Large intestine (tissue), 3 donors: ENCODE measurements around the gene ZMYND8. TPM values are rescaled to one million over a fixed set of nuclear protein-coding genes. Genes with fewer than 3 reads are reported as not detected.
"Not testable (repeated sequence)": the region's sequence is repeated elsewhere in the genome, so short reads cannot be mapped to it uniquely, and the experiment has no call there.

Experiments used
- DNase-seq, 2 donors: peaks; one replicate each; pipeline versions ENCODE4 v3.0.0 to v3.0.0-alpha.2; 2013
- H3K27ac ChIP-seq: one replicate; pipeline ENCODE4 v1.5.1; 2013; ENCODE audit warnings: low read length
- H3K27me3 ChIP-seq: 2 replicates; pipeline ENCODE4 v1.6.1; 2013; ENCODE audit warnings: low read length; ENCODE audit not compliant: control insufficient read depth, insufficient read depth
- H3K36me3 ChIP-seq: 2 replicates; pipeline ENCODE4 v1.6.1; 2013; ENCODE audit warnings: low read length; ENCODE audit not compliant: control insufficient read depth, insufficient read depth
- H3K4me1 ChIP-seq: one replicate; pipeline ENCODE4 v1.6.1; 2013; ENCODE audit warnings: low read length; ENCODE audit not compliant: control insufficient read depth, insufficient read depth
- H3K4me3 ChIP-seq: one replicate; pipeline ENCODE4 v1.5.1; 2013; ENCODE audit warnings: low read length
- H3K9me3 ChIP-seq: one replicate; pipeline ENCODE4 v1.6.1; 2013; ENCODE audit warnings: mild to moderate bottlenecking, low read depth, low read length, moderate library complexity; ENCODE audit not compliant: control insufficient read depth
- WGBS: methylation state at CpG from one replicate; pipeline ENCODE4 v1.1.5; 2013; ENCODE audit warnings: low lambda C conversion rate; ENCODE audit not compliant: insufficient coverage; 5-methylcytosine and 5-hydroxymethylcytosine counted together
- polyA plus RNA-seq: library from polyadenylated mRNA; unstranded; fragments of 120-200 nt; gene quantifications from one replicate; pipeline ENCODE4 v1.2.1, GENCODE V29; 2013

ZMYND8 gene
- polyA plus RNA-seq, 1 donor: 25.5 TPM

- Histone ChIP-seq H3K4me3 (no peak overlapping the region), H3K9me3 (no peaks in the 10 kb centered on the region), H3K27ac (no peak overlapping the region), H3K27me3 (no peaks in the 10 kb centered on the region), H3K4me1 (no peaks in the 10 kb centered on the region), H3K36me3 (peaks cover 79% of the 10 kb centered on the region)
- WGBS: no CpG with 5 or more reads among the region's 5 CpGs
- DNase-seq: no peak
Measured at GRCh38 chr20:47284373-47284772, 72.1 kb downstream of the ZMYND8 start.

- H3K9me3 ChIP-seq: no peaks in the 10 kb centered on the region
- no peak overlapping the region for H3K4me3 ChIP-seq
- peaks cover 85% of the 10 kb centered on the region for H3K36me3 ChIP-seq
- H3K27me3 ChIP-seq: no peaks in the 10 kb centered on the region
- DNase-seq: no peak
- H3K4me1 ChIP-seq: no peaks in the 10 kb centered on the region
- H3K27ac ChIP-seq: no peak overlapping the region
- WGBS: 75% methylated on average over 2 of the region's 3 CpGs
Measured at GRCh38 chr20:47283411-47283810, 73.1 kb downstream of the ZMYND8 start.

GRCh38 chr20:47282864-47283263, 73.6 kb downstream of the ZMYND8 start:
- Histone ChIP-seq H3K27ac (no peak overlapping the region), H3K27me3 (no peaks in the 10 kb centered on the region), H3K36me3 (peaks cover 87% of the 10 kb centered on the region), H3K9me3 (no peaks in the 10 kb centered on the region), H3K4me3 (no peak overlapping the region), H3K4me1 (no peaks in the 10 kb centered on the region)
- no CpG with 5 or more reads among the region's 2 CpGs for whole genome bisulfite sequencing
- DNase-seq: no peak

GRCh38 chr20:47281376-47281775, 75.1 kb downstream of the ZMYND8 start:
- Histone ChIP-seq H3K9me3 (no peaks in the 10 kb centered on the region), H3K27me3 (no peaks in the 10 kb centered on the region), H3K4me3 (no peak overlapping the region), H3K4me1 (no peaks in the 10 kb centered on the region), H3K27ac (no peak overlapping the region), H3K36me3 (peaks cover 81% of the 10 kb centered on the region)
- no CpG with 5 or more reads among the region's 4 CpGs for WGBS
- no peak for DNase-seq

GRCh38 chr20:47280668-47281067, 75.8 kb downstream of the ZMYND8 start:
- Histone ChIP-seq H3K4me1 (no peaks in the 10 kb centered on the region), H3K36me3 (peaks cover 81% of the 10 kb centered on the region), H3K4me3 (no peak overlapping the region), H3K9me3 (no peaks in the 10 kb centered on the region), H3K27me3 (no peaks in the 10 kb centered on the region), H3K27ac (no peak overlapping the region)
- no peak for DNase-seq
- WGBS: 100% methylated on average over 1 of the region's 3 CpGs

DNA sequence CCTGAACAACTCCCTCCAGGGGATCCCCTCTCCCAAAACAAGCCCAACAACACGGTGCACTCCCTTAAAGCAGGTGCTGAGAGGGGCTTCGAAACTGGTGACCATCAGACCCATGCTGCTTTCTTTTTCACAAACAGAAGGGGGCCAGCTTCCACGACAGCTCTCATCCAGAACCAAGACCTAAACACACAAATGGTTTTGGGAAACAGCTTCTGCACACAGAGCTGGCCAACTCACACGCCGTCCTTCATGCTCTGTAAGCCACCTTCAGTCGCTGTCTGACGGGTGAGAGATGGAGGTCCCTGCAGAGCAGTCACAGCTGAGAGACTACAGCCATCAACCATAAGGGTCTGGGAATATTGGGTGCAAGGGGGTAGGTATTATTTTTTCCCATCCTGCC, 76.3 kb downstream of the ZMYND8 start:
- peaks cover 81% of the 10 kb centered on the region for H3K36me3 ChIP-seq
- no peak for DNase-seq
- H3K27ac ChIP-seq: no peak overlapping the region
- H3K9me3 ChIP-seq: no peaks in the 10 kb centered on the region
- WGBS: no CpG with 5 or more reads among the region's 7 CpGs
- no peaks in the 10 kb centered on the region for H3K27me3 ChIP-seq
- no peak overlapping the region for H3K4me3 ChIP-seq
- H3K4me1 ChIP-seq: no peaks in the 10 kb centered on the region

- H3K36me3 ChIP-seq: peaks cover 78% of the 10 kb centered on the region
- no peak overlapping the region for H3K4me3 ChIP-seq
- no CpG with 5 or more reads among the region's 8 CpGs for WGBS
- H3K9me3 ChIP-seq: no peaks in the 10 kb centered on the region
- no peaks in the 10 kb centered on the region for H3K4me1 ChIP-seq
- no peaks in the 10 kb centered on the region for H3K27me3 ChIP-seq
- H3K27ac ChIP-seq: no peak overlapping the region
- no peak for DNase-seq
Measured at GRCh38 chr20:47278907-47279348, 77.6 kb downstream of the ZMYND8 start.

- not testable (repeated sequence) for H3K27ac ChIP-seq, H3K9me3 ChIP-seq, H3K27me3 ChIP-seq, H3K4me1 ChIP-seq, DNase-seq, H3K4me3 ChIP-seq
- 100% methylated on average over 1 of the region's 5 CpGs for WGBS
- peaks cover 66% of the 10 kb centered on the region for H3K36me3 ChIP-seq
Measured at GRCh38 chr20:47277535-47277872, 79.0 kb downstream of the ZMYND8 start.

DNA sequence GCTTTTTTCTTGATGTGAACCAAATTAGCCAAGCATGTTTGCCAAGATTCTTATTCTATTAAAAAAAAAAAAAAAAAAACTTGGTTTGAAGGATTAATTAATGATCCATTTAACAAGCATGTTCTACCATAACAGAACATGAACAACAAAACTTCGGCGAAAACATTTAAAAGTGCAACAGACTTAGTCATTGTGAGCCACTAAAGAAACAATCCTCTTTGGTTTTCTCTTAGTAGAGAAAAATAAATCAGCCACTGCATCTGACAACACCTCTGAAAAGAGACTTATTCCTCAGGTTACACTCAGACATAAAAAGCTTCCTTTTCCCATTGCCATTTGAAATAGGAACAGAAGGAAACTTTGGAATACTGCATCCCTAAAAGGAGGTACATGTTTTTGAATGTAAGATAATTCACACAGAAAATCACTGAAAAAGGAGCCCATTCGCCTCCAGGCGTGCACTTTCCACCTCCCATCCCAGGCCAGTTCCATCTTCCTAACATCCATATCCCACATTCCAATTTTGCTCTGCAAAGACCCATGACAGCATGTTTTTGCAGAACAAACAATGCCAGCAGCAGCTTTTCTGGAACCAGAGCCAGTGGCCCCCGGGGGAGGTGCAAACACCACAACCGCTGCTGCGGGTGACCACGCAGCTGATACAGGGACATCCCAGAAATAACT, 79.5 kb downstream of the ZMYND8 start:
- H3K9me3 ChIP-seq: no peaks in the 10 kb centered on the region
- no peaks in the 10 kb centered on the region for H3K27me3 ChIP-seq
- no peaks in the 10 kb centered on the region for H3K4me1 ChIP-seq
- H3K27ac ChIP-seq: no peak overlapping the region
- peaks cover 66% of the 10 kb centered on the region for H3K36me3 ChIP-seq
- no peak overlapping the region for H3K4me3 ChIP-seq
- no peak for DNase-seq
- no CpG with 5 or more reads among the region's 8 CpGs for WGBS

- H3K9me3 ChIP-seq: no peaks in the 10 kb centered on the region
- H3K4me1 ChIP-seq: no peaks in the 10 kb centered on the region
- no peak for DNase-seq
- H3K4me3 ChIP-seq: no peak overlapping the region
- H3K36me3 ChIP-seq: peaks cover 62% of the 10 kb centered on the region
- no CpG with 5 or more reads among the region's 20 CpGs for WGBS
- H3K27me3 ChIP-seq: no peaks in the 10 kb centered on the region
- no peak overlapping the region for H3K27ac ChIP-seq
Measured at GRCh38 chr20:47276251-47276650, 80.2 kb downstream of the ZMYND8 start.

GRCh38 chr20:47275548-47275947, 81.0 kb downstream of the ZMYND8 start:
- Histone ChIP-seq H3K9me3 (no peaks in the 10 kb centered on the region), H3K4me1 (no peaks in the 10 kb centered on the region), H3K4me3 (no peak overlapping the region), H3K27me3 (no peaks in the 10 kb centered on the region), H3K27ac (no peak overlapping the region), H3K36me3 (peaks cover 59% of the 10 kb centered on the region)
- no CpG with 5 or more reads among the region's 6 CpGs for WGBS
- DNase-seq: no peak
